Endothelial cell (in vitro differentiated cells): Measurements from ENCODE around the gene ENPP5. TPM values are rescaled to one million over a fixed set of nuclear protein-coding genes. Genes with fewer than 3 reads are reported as not detected.

Experiments used
- DNase-seq: peaks from one replicate; pipeline ENCODE4 v3.0.0; 2021; ENCODE audit warnings: low spot score
- H3K27ac Mint-ChIP-seq: one replicate; pipeline ENCODE4 v1.8.0; 2021; ENCODE audit warnings: mixed read lengths, inconsistent platforms; ENCODE audit not compliant: unreplicated experiment
- H3K27me3 Mint-ChIP-seq: one replicate; pipeline ENCODE4 v1.8.0; 2021; ENCODE audit warnings: mild to moderate bottlenecking, moderate library complexity, mixed read lengths, inconsistent platforms; ENCODE audit not compliant: unreplicated experiment
- H3K36me3 Mint-ChIP-seq: one replicate; pipeline ENCODE4 v1.8.0; 2021; ENCODE audit warnings: mild to moderate bottlenecking, low read depth, mixed read lengths, inconsistent platforms; ENCODE audit not compliant: unreplicated experiment
- H3K4me1 Mint-ChIP-seq: one replicate; pipeline ENCODE4 v1.8.0; 2021; ENCODE audit warnings: mild to moderate bottlenecking, mixed read lengths, inconsistent platforms; ENCODE audit not compliant: unreplicated experiment
- H3K4me3 Mint-ChIP-seq: one replicate; pipeline ENCODE4 v1.8.0; 2021; ENCODE audit warnings: mild to moderate bottlenecking, mixed read lengths, inconsistent platforms; ENCODE audit not compliant: unreplicated experiment
- H3K9me3 Mint-ChIP-seq: one replicate; pipeline ENCODE4 v1.8.0; 2021; ENCODE audit warnings: mixed read lengths, inconsistent platforms; ENCODE audit not compliant: unreplicated experiment
- CTCF ChIP-seq: fragments of 200-600 bp; sonication (generic); IDR thresholded peaks from one replicate; pipeline ENCODE4 v1.5.0; 2021; ENCODE audit warnings: antibody characterized with exemption; ENCODE audit not compliant: unreplicated experiment
- total RNA-seq: library from RNA; stranded (reverse); fragmentation: NEBNext Ultra II Directional; extraction: Animal tissue kit (Norgen Biotek cat#: 25700); gene quantifications from one replicate; pipeline ENCODE4 v1.2.1, GENCODE V29; 2021; ENCODE audit not compliant: unreplicated experiment

Gene ENPP5
- total RNA-seq, 1 donor from 2014 or later, result 4.8 TPM

GRCh38 chr6:46207174-46207573 lies 36.4 kb upstream of the ENPP5 start:
- Mint-ChIP-seq H3K36me3 (no peaks in the 10 kb centered on the region), H3K27ac (no peak overlapping the region), H3K4me1 (no peaks in the 10 kb centered on the region)

GRCh38 chr6:46204880-46205650 lies 34.3 kb upstream of the ENPP5 start:
- H3K36me3 Mint-ChIP-seq, result no peaks in the 10 kb centered on the region
- DNase-seq, result no peak
- H3K27ac Mint-ChIP-seq, result no peak overlapping the region
- H3K27me3 Mint-ChIP-seq, result no peaks in the 10 kb centered on the region
- H3K4me1 Mint-ChIP-seq, result no peaks in the 10 kb centered on the region
- no peaks in the 10 kb centered on the region for H3K9me3 Mint-ChIP-seq
- H3K4me3 Mint-ChIP-seq, result no peak overlapping the region
- no peak for TF ChIP-seq CTCF

More at GRCh38 chr6:46207174-46207573, 36.4 kb upstream of the ENPP5 start:
- TF ChIP-seq CTCF, result no peak
- Mint-ChIP-seq H3K27me3 (no peaks in the 10 kb centered on the region), H3K4me3 (no peak overlapping the region), H3K9me3 (no peaks in the 10 kb centered on the region)
- DNase-seq, result no peak

GRCh38 chr6:46203391-46204177 lies 32.8 kb upstream of the ENPP5 start:
- Mint-ChIP-seq H3K9me3 (no peaks in the 10 kb centered on the region), H3K27me3 (no peaks in the 10 kb centered on the region), H3K36me3 (no peaks in the 10 kb centered on the region)

GRCh38 chr6:46201702-46202101 lies 30.9 kb upstream of the ENPP5 start:
- H3K36me3 Mint-ChIP-seq, result no peaks in the 10 kb centered on the region
- peaks cover 2% of the 10 kb centered on the region for H3K27me3 Mint-ChIP-seq
- no peak overlapping the region for H3K4me3 Mint-ChIP-seq
- TF ChIP-seq CTCF, result no peak
- H3K4me1 Mint-ChIP-seq, result peaks cover 3% of the 10 kb centered on the region
- no peaks in the 10 kb centered on the region for H3K9me3 Mint-ChIP-seq
- no peak for DNase-seq
- H3K27ac Mint-ChIP-seq, result no peak overlapping the region

More at GRCh38 chr6:46203391-46204177, 32.8 kb upstream of the ENPP5 start:
- peaks cover 3% of the 10 kb centered on the region for H3K4me1 Mint-ChIP-seq
- no peak for TF ChIP-seq CTCF
- H3K4me3 Mint-ChIP-seq, result no peak overlapping the region
- no peak for DNase-seq
- H3K27ac Mint-ChIP-seq, result no peak overlapping the region

GRCh38 chr6:46199387-46199786 lies 28.6 kb upstream of the ENPP5 start:
- peaks cover 3% of the 10 kb centered on the region for H3K4me1 Mint-ChIP-seq
- no peak for TF ChIP-seq CTCF
- H3K4me3 Mint-ChIP-seq, result no peak overlapping the region
- no peak for DNase-seq
- no peak overlapping the region for H3K27ac Mint-ChIP-seq
- no peaks in the 10 kb centered on the region for H3K36me3 Mint-ChIP-seq
- peaks cover 2% of the 10 kb centered on the region for H3K27me3 Mint-ChIP-seq
- no peaks in the 10 kb centered on the region for H3K9me3 Mint-ChIP-seq
